ENCODE data around the gene CCR9. TPM values are rescaled to one million over a fixed set of nuclear protein-coding genes. Genes with fewer than 3 reads are reported as not detected.

The CCR9 gene
- total and polyA plus RNA-seq, 2 experiments from 2014 or later: not detected

GRCh38 chr3:45865563-45865962 lies 20.8 kb upstream of the CCR9 start:
- Histone ChIP-seq H3F3A (replicated peaks; ENCODE audit: low read depth) (no peaks in the 10 kb centered on the region), H3K4me2 (no peak overlapping the region), H3K27me3 (ENCODE audit: insufficient read depth) (no peaks in the 10 kb centered on the region), H2AFZ (no peak overlapping the region), H3K4me1 (ENCODE audit: insufficient read depth) (no peaks in the 10 kb centered on the region), H4K20me1 (replicated peaks; ENCODE audit: insufficient read depth) (no peaks in the 10 kb centered on the region), H3K4me3 (no peak overlapping the region), H3K27ac (ENCODE audit: low read depth) (no peak overlapping the region), H3K9me2 (ENCODE audit: insufficient read depth) (no peaks in the 10 kb centered on the region), H3K36me3 (ENCODE audit: insufficient read depth) (no peaks in the 10 kb centered on the region), H3K79me2 (replicated peaks; ENCODE audit: insufficient read depth) (no peaks in the 10 kb centered on the region)
- ATAC-seq: no peak
- H3K27ac Mint-ChIP-seq: no peak overlapping the region
- H3K4me3 Mint-ChIP-seq: no peak overlapping the region
- H3K27me3 Mint-ChIP-seq (ENCODE audit: insufficient read depth, low read depth, poor library complexity): peaks cover 3% of the 10 kb centered on the region
- TF ChIP-seq ETS1 (IDR thresholded peaks at IDR 0.05) (no peak), ZNF462 (CRISPR knock-in tag; IDR thresholded peaks at IDR 0.05) (no peak), STAT1 (IDR thresholded peaks at IDR 0.05; ENCODE audit: unreplicated experiment) (no peak), CREB1 (CRISPR knock-in tag; IDR thresholded peaks at IDR 0.05; ENCODE audit: low read depth) (no peak), ZNF331 (CRISPR knock-in tag; IDR thresholded peaks at IDR 0.05; ENCODE audit: low read depth) (no peak), JUNB (IDR thresholded peaks at IDR 0.05; ENCODE audit: unreplicated experiment) (no peak), REST (IDR thresholded peaks at IDR 0.05; ENCODE audit: unreplicated experiment) (no peak), EZH2phosphoT487 (IDR thresholded peaks at IDR 0.05; ENCODE audit: unreplicated experiment) (no peak)
- H3K9me3 Mint-ChIP-seq: no peaks in the 10 kb centered on the region
- H3K36me3 Mint-ChIP-seq (ENCODE audit: low read depth): no peaks in the 10 kb centered on the region
- H3K4me1 Mint-ChIP-seq: no peaks in the 10 kb centered on the region
- DNase-seq (ENCODE audit: low spot score): no peak

All from GM23338 (cell line).